Measurements from ENCODE around the gene GPBP1.
"Not testable (repeated sequence)": the region's sequence is repeated elsewhere in the genome, so short reads cannot be mapped to it uniquely, and the experiment has no call there.

Gene GPBP1

DNA sequence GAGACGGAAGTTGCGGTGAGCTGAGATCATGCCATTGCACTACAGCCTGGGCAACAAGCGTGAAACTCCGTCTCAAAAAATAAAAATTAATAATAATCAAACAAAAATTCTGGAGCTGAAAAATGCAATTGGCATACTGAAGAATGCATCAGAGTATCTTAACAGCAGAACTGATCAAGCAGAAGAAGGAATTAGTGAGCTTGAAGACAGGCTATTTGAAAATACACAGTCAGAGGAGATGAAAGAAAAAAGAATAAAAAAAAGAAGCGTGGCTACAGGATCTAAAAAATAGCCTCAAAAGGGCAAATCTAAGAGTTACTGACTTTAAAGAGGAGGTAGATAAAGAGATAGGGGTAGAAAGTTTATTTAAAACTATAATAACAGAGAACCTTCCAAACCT lies 111.2 kb downstream of the GPBP1 start:
- not testable (repeated sequence) for DNase-seq (ENCODE audit: low read depth)

DNA sequence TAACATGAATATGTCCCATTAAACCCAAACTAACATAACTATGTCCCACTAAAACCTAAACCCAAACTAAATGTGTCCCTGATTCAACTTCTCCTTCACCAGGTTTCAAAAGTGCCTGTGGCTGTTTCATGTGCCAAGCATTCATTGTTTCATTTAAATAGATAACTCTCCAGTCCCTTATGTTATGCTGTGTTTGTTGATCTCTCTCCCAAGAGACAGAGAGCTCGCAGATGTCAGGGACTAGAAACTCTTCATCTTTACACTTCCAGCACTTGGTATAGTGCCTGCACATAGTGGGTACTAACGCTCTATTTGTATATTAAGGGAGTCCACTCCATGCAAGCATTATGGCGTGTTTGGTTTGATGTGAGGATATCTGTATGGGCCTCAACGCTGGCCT lies 118.0 kb downstream of the GPBP1 start:
- no peak for DNase-seq (ENCODE audit: low read depth)

DNA sequence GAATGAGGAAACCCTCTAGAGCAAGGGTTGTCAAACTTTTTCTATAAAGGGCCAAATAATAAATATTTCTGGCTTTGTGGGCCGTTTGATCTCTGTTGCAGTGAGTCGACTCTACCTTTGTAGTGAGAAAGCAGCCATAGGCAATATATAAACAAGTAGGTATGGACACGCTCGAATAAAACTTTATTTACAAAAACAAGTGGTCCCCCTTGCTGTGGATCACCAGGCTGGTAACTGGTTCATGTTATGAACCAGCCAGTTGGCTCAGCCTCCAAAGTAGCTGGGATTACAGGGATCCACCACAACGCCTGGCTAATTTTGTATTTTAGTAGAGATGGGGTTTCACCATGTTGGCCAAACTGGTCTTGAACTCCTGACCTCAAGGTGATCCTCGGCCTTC lies 118.5 kb downstream of the GPBP1 start:
- DNase-seq (ENCODE audit: low read depth): no peak

DNA sequence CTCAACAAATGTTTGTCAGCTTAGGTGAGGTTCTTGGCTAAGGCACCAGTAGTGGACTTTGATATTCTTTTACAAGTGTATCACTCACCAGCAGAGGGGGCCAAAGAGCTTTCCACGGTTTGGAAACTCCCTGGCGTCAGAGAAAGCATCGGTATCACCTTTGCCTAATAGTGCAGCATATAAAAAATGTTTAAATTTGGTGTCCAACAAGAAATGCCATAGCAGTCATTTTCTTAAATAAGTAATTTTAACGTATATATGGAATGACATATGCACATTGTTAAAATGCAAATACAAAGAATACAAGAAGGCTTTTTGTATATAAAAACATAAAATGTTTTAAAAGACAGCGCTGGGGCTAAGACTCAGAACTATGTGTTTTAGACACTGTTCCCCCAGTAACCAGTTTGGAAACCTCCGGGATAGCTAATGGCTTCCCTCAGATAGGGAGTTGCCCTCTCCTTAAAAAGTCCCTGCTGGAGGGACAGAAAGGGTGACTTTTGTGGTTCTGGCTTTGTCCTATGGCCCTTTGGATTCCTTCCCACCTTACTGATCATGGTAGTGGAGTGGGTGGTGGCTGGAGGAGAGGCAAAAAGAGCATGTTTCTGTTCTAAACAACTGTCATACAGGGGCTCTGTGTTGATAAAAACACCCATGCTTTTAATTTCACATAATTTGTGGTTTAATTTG lies 124.6 kb downstream of the GPBP1 start:
- peak; percentile 84 for DNase-seq (ENCODE audit: low read depth)

DNA sequence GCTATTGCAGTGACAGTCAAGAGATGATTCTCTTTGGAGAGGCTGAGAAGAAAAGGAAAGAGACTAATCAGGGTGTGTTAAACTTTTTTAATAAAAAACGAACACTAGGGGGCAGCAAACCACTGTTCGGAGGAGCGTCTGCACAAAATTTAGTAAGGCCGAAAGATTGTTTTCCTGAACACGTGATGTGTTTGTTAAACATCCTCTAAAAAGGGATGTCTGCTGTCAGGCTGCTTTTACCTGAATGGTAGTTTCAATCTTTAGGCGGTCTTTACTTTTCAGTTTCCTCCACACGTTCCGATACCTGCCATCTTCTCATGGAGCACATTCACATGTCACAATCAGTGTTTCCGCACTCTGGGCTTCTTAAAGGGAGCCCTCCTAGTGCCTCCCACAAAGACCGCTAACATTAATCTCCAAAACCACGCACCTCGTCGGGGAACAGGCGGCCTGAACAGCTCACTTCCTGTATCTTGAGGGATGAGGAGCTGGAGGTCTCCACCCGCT lies 125.2 kb downstream of the GPBP1 start:
- DNase-seq (ENCODE audit: low read depth): peak; percentile 85

DNA sequence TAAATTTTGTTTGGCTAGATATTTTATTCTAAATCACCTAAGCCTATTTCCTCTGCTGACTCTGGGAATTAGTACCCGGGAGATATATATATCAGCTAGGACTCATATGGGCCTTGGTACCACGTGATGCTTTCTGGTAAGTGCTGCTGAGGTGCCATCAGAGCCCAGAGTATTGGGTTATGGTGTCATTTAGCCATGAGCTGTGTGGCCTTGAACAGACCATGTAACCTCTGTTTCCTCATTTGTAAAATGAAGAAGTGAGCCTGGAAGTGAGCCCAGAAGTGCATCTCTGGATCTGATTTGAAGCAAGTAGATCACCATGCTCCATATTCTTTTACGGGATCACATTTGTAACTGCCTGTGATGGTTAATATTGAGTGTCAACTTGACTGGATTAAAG lies 126.1 kb downstream of the GPBP1 start:
- DNase-seq (ENCODE audit: low read depth): no peak

DNA sequence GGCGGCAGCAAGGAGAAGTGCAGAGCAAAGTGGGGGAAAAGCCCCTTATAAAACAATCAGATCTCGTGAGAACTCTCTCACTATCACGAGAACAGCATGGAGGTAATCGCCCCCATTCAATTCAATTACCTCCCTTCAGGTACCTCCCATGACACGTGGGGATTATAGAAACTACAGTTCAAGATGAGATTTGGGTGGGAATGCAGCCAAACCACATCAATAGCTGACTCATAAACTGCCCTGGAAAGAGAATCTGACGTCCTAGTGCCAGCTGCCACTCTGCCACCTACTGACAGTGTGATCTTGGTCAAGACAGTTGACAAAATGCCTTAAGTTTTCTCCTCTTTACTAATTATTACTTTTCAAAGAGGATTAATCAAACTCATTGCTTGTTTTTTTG lies 128.3 kb downstream of the GPBP1 start:
- DNase-seq (ENCODE audit: low read depth): peak; percentile 67

DNA sequence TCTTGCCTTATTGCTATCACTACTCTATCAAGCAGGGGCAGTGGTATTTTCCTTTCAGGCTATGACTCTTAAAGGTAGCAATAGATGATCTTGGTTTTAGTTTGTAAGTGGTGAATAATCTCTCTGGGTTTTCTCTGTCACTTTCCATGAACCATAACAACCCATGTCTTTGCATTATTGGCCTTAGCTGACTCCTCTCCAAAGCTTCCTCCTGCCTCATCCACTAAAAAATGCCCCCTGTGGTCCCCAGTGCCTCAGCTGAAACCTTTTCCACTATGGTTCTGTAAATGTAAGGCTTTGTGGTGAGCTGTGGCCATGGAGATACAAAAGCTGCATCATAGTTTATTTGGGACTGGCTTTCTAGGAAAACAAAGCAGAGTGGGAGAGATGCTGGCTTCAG lies 128.8 kb downstream of the GPBP1 start:
- DNase-seq (ENCODE audit: low read depth): peak; percentile 62

DNA sequence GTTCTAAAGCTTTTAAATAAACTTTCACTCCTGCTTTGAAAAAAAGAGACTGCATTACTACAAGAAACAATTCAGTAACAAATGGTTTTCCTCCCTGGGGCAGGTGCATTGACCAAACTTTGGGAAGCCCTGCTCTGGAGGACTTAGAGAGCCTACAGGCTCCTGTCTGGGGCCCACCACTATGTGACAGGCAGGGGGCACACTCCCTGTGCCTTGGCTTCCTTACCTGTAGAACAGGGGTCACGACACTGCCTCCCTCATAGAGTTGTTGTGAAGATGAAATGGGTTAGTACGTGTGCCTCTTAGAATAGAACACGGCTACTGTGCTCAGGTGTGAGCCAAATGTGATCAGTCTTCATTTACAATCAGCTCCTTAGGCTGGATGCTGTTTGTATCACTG lies 130.1 kb downstream of the GPBP1 start:
- no peak for DNase-seq (ENCODE audit: low read depth)

DNA sequence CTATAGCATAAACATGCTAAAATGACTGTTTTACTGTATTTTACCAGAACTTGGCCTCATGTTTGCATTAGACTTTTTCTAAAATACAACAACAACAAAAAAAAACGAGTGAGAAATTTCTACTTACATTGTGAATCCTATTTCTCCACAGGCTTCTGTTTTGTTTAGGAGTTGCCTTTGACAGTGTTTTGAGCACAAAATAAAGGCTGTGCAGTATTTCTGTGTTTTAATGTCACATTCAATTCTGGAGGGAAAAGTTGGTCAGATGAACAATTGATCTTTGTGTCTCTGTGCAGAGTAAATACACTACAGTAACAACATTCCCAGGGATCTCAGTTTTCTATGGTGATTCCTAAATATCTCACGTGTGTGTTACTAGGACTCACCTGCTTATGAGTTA lies 131.1 kb downstream of the GPBP1 start:
- no peak for DNase-seq (ENCODE audit: low read depth)

DNA sequence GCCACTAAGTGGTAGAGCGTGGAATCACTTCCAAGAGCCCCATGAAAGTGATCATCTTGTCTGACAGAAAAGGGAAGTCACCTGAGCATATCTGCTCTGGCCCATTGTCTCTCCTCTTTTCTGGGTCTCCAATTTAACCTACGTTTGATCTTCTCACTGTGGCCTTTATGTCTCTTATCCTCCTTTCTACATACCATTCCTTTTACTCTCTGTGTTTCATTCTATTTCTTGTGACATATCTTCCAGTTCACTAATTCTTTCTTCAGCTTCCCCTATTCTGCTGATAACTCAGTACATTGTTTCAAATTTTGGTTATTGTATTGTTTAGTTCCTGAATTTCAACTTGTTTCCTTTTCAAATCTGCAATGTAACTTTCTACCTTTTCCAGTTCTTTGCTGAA lies 132.5 kb downstream of the GPBP1 start:
- no peak for DNase-seq (ENCODE audit: low read depth)

DNA sequence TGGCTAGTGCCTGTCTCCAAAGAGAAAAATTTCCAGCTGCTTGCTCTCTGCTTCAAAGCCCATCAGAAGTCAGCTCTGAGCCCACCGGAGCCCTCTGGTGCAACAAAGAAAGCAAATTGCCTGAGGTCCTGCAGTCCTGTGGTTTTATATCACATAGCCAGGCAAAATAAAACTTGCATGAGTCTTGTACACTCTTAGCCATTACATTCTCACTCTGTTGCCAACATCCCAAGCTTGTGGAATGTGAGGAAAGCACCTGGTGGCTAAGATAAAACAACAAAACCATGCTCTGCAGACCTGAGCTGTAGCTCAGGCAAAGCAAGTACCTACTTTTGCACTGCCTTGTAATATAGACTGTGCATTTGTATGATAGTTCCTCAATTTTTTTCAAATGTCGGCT lies 133.7 kb downstream of the GPBP1 start:
- DNase-seq (ENCODE audit: low read depth): no peak

DNA sequence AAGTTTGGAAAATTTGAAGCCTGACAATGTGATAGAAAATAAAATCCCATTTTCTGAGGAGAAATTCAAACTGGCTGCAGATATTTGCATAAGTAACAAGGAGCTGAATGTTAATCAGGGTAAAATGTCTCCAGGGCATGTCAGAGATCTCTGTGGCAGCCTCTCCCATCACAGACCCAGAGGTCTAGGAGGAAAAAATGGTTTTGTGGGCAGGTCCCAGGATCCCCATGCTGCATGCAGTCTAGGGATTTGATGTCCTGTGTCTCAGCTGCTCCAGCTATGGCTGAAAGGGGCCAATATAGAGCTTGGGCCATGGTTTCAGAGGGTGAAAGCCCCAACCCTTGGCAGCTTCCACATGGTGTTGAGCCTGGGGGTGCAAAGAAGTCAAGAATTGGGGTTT lies 135.2 kb downstream of the GPBP1 start:
- not testable (repeated sequence) for DNase-seq (ENCODE audit: low read depth)

DNA sequence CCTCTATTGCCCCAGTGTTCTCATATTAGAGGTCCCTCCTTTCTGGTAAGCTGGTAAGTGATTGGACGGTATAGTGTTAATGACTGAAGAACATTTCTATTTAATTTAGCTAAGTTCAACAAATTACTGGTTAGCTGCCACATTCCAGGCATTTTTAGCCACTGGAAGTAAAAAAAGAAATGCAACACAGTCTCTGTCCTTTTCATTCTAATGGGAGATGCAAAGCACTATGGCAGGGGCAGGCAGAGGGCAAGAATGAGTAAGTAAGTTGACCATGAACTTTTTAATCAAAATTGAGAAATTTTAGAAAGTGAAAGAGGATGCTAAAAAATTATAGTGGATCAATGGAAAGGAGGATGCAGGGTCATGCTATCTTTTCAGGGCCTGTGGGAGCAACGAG lies 137.4 kb downstream of the GPBP1 start:
- no peak for DNase-seq (ENCODE audit: low read depth)

DNA sequence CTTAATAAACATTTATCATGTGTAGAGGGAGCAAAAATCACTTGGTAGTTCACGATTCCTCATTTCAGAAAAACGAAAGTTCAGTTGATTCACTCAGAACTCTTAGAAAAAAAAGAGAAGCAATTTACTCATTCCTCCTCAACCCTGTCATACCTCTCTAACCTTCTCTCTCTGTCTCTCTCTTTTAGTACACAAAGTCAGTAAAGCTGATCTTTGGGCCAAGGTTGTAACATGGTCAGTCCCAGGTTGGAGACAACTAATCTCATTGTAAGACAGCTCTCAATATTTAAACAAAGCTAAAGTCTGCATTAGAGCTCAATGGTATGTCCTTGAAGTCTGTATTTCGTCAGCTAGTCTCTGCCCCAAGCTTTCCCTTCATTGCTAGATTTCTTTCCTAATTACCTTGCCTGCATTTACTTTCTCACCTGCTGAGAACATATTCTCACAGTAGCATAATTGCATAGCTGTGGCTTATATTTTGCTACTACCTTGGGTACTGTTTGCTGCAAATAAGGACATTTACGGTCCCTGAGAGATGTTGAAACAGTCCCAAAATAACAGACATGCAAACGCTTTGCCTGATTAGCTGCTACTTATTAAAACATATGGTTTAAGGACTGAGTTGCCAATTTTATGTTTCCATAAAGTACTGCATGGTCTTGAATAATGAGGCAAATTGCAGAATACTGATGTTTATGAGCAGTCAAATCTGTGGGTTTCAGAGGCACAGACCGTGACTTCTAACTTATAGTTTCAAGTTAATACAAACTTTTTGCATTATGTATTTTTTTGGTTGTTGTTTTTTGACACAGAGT lies 138.3 kb downstream of the GPBP1 start:
- DNase-seq (ENCODE audit: low read depth): no peak

DNA sequence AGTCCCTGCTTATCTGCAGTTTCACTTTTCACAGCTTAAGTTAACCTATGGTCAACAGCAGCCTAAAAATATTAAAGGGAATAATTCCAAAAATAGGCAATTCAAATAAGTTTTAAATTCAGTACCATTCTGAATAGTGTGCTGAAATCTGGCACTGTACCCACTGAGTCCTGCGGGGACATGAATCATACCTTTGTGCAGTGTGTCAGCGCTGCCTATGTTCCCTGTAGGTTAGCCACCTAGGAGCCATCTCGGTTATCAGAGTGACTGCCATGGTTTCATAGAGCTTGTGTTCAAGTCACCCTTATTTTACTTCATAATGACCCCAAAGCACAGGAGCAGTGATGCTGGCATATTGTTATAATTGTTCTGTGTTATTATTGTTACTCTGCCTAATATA lies 139.9 kb downstream of the GPBP1 start:
- DNase-seq (ENCODE audit: low read depth): no peak
